ENCODE data around the gene PLEKHG7.

DNA sequence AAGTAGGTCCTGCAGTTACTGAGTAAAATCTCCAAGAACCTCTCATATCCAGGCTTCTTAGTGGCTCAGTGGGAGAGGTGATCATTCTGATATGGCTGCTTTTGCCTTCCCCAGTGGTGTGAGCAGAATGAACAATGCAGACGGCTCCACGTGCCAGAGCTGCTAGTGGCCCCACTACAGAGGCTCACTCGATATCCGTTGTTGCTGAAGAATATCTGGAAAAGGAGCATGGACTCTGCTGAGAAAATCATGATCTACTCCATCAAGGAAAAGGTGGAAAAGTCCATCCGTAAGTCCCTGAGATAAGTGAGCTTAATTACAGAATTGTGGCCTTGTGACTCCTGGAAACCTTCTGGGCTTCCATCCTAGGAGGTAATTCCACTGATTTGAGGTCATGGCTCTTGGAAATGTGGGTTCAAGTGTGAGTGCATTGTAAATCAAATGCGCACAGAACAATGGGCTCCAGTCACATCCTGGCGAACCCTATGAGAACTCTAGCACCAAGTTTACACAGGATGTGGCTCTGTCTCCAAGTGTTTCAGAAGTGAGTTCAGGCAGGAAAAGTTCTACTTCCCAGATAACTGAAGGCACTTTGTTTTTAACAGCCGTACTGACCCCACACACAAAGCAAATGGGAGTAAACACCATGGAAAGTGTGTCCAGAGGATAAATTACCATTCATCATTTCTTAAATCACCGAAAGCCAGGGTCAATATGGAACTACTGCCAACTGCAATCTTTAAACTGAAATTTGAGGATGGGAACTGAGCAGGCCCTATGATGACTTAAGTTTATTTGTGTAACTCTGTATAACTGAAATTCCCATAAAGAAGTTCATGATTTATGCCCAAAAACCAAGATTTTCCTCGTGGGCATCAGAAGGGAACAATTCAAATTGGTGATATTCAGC is 51.4 kb downstream of the PLEKHG7 start:
- TF ChIP-seq CTCF (conservative IDR thresholded peaks at IDR 0.05) (no peak), ZFX (IDR thresholded peaks at IDR 0.05) (no peak)
